Stomach (tissue), 9 donors: Measurements from ENCODE around the gene NMT1. TPM values are rescaled to one million over a fixed set of nuclear protein-coding genes. Genes with fewer than 3 reads are reported as not detected.
A peak's percentile ranks its signal among the peaks of the same experiment; 100 is the strongest.

ENCODE experiments used
- DNase-seq, 2 donors: peaks; one replicate each; pipeline versions ENCODE4 v3.0.0 to v3.0.0-alpha.2; 2013 to 2019
- H3K27ac ChIP-seq, 5 donors: fragments of 200-600 bp in 4 of 5; sonication (generic) in 4 of 5; one replicate each; pipeline ENCODE4 v1.5.1; 2013 to 2019; ENCODE audit warnings: mild to moderate bottlenecking in 1 of 5, moderate library complexity in 1 of 5
- H3K27me3 ChIP-seq, 3 donors: fragments of 200-600 bp; sonication (generic); one replicate each; pipeline ENCODE4 v1.5.1; 2017 to 2019; ENCODE audit warnings: mixed run types in 1 of 3
- H3K36me3 ChIP-seq, 4 donors: fragments of 200-600 bp; sonication (generic); 1 replicate in 3 of 4; 2 replicates in 1 of 4; pipeline ENCODE4 v1.5.1; 2016 to 2019
- H3K4me1 ChIP-seq, 4 donors: fragments of 200-600 bp; sonication (generic); one replicate each; pipeline ENCODE4 v1.5.1; 2016 to 2019
- H3K4me3 ChIP-seq, 4 donors: fragments of 200-600 bp; sonication (generic) in 3 of 4; one replicate each; pipeline ENCODE4 v1.5.1; 2016 to 2019; ENCODE audit warnings: mild to moderate bottlenecking in 1 of 4
- H3K9me3 ChIP-seq, 4 donors: fragments of 200-600 bp; sonication (generic); one replicate each; pipeline ENCODE4 v1.5.1; 2016 to 2019
- EP300 ChIP-seq: sonication (generic); formaldehyde crosslinking; IDR thresholded peaks from one replicate; pipeline ENCODE4 v1.6.1; 2017; ENCODE audit warnings: antibody characterized with exemption
- POLR2A ChIP-seq, 4 donors: fragments of 450-650 bp; IDR thresholded peaks; one replicate each; pipeline ENCODE4 v1.6.1; 2016; ENCODE audit warnings: antibody characterized with exemption in 4 of 4, control low read depth in 2 of 4, mild to moderate bottlenecking in 1 of 4, moderate library complexity in 1 of 4
- POLR2AphosphoS5 ChIP-seq, 3 donors: sonication (generic); formaldehyde crosslinking; IDR thresholded peaks; one replicate each; pipeline ENCODE4 v1.6.1; 2016; ENCODE audit warnings: antibody characterized with exemption in 3 of 3
- WGBS, 5 donors: extraction: QIAGEN DNeasy Blood & Tissue Kit in 3 of 5; methylation state at CpG; one replicate each; pipeline versions ENCODE4 v1.1.5 to v1.1.7; 2013 to 2018; 5-methylcytosine and 5-hydroxymethylcytosine counted together
- intact Hi-C: fragments of 100-400 bp; cut with DNase I; formaldehyde crosslinking; loops from one replicate; pipeline ENCODE4 v1.15.1; 2023; ENCODE audit warnings: low total_unique reads
- polyA plus RNA-seq, 3 donors: library from polyadenylated mRNA; stranded (reverse); fragments of 200-250 nt; gene quantifications; one replicate each; pipeline ENCODE4 v1.2.3, GENCODE V29; 2013
- total RNA-seq, 5 donors: library from RNA; depleted of rRNA; stranded (reverse); fragments of >200 nt; gene quantifications; one replicate each; pipeline versions ENCODE4 v1.1.0 to v1.2.3, GENCODE V29; 2014 to 2016
- TF ChIP-seq, protein P1 (sequence below), 7 experiments: fragments of 450-650 bp in 4 of 7; fragments of 200-600 bp in 3 of 7; sonication (generic) in 3 of 7; IDR thresholded peaks; one replicate each; pipeline ENCODE4 v1.5.1; 2016 to 2019; ENCODE audit warnings: antibody characterized with exemption in 7 of 7, control low read depth in 2 of 7, mild to moderate bottlenecking in 1 of 7
- donor health status: healthy with polysubstance abuse.
- donor health status: Bipolar disorder and iron deficiency.
- donor health status: healthy.

NMT1 gene
- total and polyA plus RNA-seq, 8 donors, result 23.3 to 230 (median 73.5) TPM

DNA sequence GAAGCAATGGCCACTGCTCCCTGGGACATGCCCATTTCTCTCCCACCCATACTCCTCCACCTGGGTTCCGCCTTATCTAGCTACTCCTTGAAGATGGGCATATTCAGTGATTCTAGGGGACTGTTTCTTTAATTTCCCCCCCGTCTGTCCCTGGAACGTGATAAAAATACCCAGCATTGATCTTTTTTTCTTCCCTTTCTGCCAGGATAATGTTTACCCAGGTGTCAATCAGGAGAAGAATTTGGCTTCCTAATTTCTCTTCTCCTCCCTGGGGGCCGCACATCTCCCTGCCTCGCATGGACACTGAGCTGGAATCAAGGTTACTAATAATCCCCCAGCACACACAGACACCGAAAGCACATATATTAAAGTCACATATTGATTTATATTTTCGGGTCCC, 44.9 kb upstream of the NMT1 start:
- TF ChIP-seq POLR2A (IDR thresholded peaks at IDR 0.05) (no peak), POLR2AphosphoS5 (IDR thresholded peaks at IDR 0.05) (no peak), EP300 (no peak)
- TF ChIP-seq, protein P1, sequence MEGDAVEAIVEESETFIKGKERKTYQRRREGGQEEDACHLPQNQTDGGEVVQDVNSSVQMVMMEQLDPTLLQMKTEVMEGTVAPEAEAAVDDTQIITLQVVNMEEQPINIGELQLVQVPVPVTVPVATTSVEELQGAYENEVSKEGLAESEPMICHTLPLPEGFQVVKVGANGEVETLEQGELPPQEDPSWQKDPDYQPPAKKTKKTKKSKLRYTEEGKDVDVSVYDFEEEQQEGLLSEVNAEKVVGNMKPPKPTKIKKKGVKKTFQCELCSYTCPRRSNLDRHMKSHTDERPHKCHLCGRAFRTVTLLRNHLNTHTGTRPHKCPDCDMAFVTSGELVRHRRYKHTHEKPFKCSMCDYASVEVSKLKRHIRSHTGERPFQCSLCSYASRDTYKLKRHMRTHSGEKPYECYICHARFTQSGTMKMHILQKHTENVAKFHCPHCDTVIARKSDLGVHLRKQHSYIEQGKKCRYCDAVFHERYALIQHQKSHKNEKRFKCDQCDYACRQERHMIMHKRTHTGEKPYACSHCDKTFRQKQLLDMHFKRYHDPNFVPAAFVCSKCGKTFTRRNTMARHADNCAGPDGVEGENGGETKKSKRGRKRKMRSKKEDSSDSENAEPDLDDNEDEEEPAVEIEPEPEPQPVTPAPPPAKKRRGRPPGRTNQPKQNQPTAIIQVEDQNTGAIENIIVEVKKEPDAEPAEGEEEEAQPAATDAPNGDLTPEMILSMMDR (IDR thresholded peaks at IDR 0.05), result no peak
- Histone ChIP-seq H3K4me1 (peaks cover 24 to 45% (median 33%) of the 10 kb centered on the region in 4 donors), H3K27ac (no peak overlapping the region), H3K27me3 (peaks cover 0 to 29% (median 13%) of the 10 kb centered on the region in 3 donors), H3K4me3 (no peak overlapping the region), H3K36me3 (no peaks in the 10 kb centered on the region), H3K9me3 (no peaks in the 10 kb centered on the region)
- 50 to 58% (median 52%) methylated on average over 7 of the region's 7 CpGs for WGBS, 5 donors
- intact Hi-C loops, result no loop called here
- DNase-seq, result no peak

DNA sequence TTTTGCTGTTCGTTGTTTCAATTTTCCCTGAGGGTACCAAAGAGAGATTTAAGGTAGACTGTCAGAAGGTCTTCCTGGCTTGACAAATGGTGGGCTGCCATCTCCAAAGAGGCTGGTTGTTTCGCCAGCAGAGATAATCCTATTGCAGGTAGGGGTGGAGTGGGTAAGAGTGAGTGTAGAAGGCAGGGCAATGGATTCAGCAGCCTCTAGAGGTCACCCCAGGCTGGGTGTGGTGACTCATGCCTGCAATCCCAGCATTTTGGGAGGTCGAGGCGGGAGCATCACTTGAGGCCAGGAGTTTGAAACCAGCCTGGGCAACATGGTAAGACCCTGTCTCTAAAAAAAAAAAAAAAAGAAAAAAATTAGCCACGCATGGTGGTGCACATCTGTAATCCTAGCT, 44.3 kb upstream of the NMT1 start:
- intact Hi-C loops, result no loop called here
- no peak overlapping the region for H3K27ac ChIP-seq
- H3K27me3 ChIP-seq, result peaks cover 0 to 35% (median 13%) of the 10 kb centered on the region in 3 donors
- no peak for DNase-seq
- H3K4me3 ChIP-seq, result no peak overlapping the region
- H3K9me3 ChIP-seq, result no peaks in the 10 kb centered on the region
- 61 to 72% (median 65%) methylated on average over 5 of the region's 5 CpGs for WGBS, 5 donors
- H3K36me3 ChIP-seq, result no peaks in the 10 kb centered on the region
- TF ChIP-seq POLR2AphosphoS5 (IDR thresholded peaks at IDR 0.05), result no peak
- TF ChIP-seq, protein P1 (IDR thresholded peaks at IDR 0.05), result peak in 1 of 7 experiments; percentile 8
- H3K4me1 ChIP-seq, result peaks cover 30 to 51% (median 39%) of the 10 kb centered on the region in 4 donors

DNA sequence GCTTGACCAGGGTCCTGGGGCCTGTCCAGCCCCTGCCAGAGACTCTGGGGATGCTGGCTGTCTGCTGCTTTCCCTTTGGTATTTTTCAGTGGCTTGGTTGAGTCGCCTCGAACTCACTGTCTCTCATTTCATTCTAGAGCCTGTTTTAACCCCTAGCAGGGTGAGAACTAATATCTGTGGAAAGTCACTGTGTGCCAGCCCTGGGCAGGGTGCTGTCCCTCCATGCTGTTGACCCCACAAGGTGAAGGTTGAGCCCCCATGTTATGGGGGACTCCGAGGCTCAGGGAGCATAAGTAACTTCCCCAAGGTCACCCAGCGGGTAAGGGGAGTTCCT, 42.6 kb upstream of the NMT1 start:
- peaks cover 0 to 37% (median 13%) of the 10 kb centered on the region in 3 donors for H3K27me3 ChIP-seq
- H3K27ac ChIP-seq, result peak overlapping the region in 2 of 5 donors; percentile 34 to 68
- peaks cover 37 to 53% (median 43%) of the 10 kb centered on the region in 4 donors for H3K4me1 ChIP-seq
- DNase-seq, result no peak
- no peaks in the 10 kb centered on the region for H3K36me3 ChIP-seq
- H3K9me3 ChIP-seq, result no peaks in the 10 kb centered on the region
- H3K4me3 ChIP-seq, result peak overlapping the region; percentile 55 to 67 (median 60)
- no peak for TF ChIP-seq POLR2A (IDR thresholded peaks at IDR 0.05)
- TF ChIP-seq EP300, result no peak
- TF ChIP-seq POLR2AphosphoS5 (IDR thresholded peaks at IDR 0.05), result no peak
- TF ChIP-seq, protein P1 (IDR thresholded peaks at IDR 0.05), result no peak
- intact Hi-C loops, result no loop called here
- WGBS, 5 donors, result 30 to 52% (median 39%) methylated on average over 4 of the region's 4 CpGs

DNA sequence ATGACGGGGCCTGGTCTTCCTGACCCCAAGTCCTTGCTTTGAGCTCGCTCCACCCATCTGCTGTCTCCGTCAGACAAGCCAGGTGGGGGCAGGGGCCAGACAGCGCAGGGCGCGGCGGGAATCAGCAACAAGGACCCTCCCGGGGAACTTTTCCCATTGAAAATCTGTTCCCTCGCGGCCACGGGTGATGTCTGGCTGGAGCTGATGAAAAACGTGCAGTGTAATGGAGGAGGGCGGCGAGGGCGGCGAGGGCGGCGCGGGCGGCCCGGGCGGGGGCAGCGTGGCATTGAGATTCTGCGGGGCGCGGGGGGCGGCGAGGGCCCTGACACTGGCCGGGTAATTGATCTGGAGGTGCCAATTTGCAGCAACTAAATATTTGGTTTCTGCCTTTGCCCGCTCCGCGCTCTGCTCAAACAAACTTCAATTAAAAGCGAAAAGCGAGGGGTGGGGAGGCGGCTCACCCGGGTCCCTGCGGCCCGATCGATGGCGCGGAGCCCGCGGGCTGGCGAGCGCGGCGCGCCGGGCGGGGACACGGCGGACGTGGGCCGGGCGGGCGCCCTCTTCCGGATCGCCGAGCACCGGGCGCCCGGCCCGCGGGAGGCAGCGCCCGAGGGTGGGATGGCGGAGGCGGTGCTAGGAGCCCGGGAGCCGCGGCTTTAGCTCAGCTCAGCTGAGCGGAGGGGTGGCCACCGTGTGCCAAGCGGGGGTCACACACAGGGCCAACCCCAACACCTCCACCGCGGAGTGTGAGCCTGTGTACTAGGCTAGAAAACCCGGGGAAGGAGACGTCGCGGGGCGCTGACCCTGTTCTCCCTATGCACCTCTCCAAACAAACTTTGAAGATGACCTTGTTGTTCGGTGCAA, 42.0 kb upstream of the NMT1 start:
- intact Hi-C loops, result no loop called here

More for the DNA sequence above, 42.0 kb upstream of the NMT1 start:
- Histone ChIP-seq H3K36me3 (peaks cover 0 to 6% (median 5%) of the 10 kb centered on the region in 4 donors), H3K9me3 (no peaks in the 10 kb centered on the region), H3K4me1 (peaks cover 37 to 52% (median 43%) of the 10 kb centered on the region in 4 donors), H3K27me3 (peaks cover 0 to 37% (median 13%) of the 10 kb centered on the region in 3 donors), H3K4me3 (peak overlapping the region; percentile 55 to 67 (median 60)), H3K27ac (peak overlapping the region in 4 of 5 donors; percentile 21 to 68 (median 43))
- TF ChIP-seq POLR2AphosphoS5 (IDR thresholded peaks at IDR 0.05) (no peak), POLR2A (IDR thresholded peaks at IDR 0.05) (no peak), EP300 (no peak)
- TF ChIP-seq, protein P1 (IDR thresholded peaks at IDR 0.05), result peak in 3 of 7 experiments; percentile 24 to 69 (median 41)
- peak; percentile 61 to 86 for DNase-seq
- 1 to 4% (median 2%) methylated on average over 27 to 82 of the region's 82 CpGs for WGBS, 5 donors
